Measurements from ENCODE around the gene MAML3.

GRCh38 chr4:140103676-140104075 lies 50.3 kb downstream of the MAML3 start:
- TF ChIP-seq POLR2A (IDR thresholded peaks at IDR 0.05; ENCODE audit: low read depth, low read length) (no peak), TAF1 (IDR thresholded peaks at IDR 0.05; ENCODE audit: low read depth, low read length) (no peak), POLR2AphosphoS5 (IDR thresholded peaks at IDR 0.05; ENCODE audit: low read depth, low read length) (no peak), POU2F2 (IDR thresholded peaks at IDR 0.05; ENCODE audit: low read depth, low read length) (no peak)

All from GM12891 (cell line).